Lung (tissue), 12 donors: ENCODE data around the gene NUP210L. TPM values are rescaled to one million over a fixed set of nuclear protein-coding genes. Genes with fewer than 3 reads are reported as not detected.

Experiments
- ATAC-seq: fragments of 200-7000 bp; cut with Tn5 transposase; one replicate; pipeline ENCODE4 v1.9.1; 2020; ENCODE audit warnings: moderate number of reproducible peaks; ENCODE audit not compliant: insufficient read depth, low FRiP score
- DNase-seq, 3 donors: peaks; one replicate each; pipeline ENCODE4 v3.0.0-alpha.2; 2013 to 2017
- H3K27ac ChIP-seq, 2 donors: one replicate each; pipeline ENCODE4 v1.5.1; 2013; ENCODE audit warnings: mild to moderate bottlenecking in 2 of 2, moderate library complexity in 2 of 2, control low read depth in 1 of 2, inconsistent platforms in 1 of 2, low read depth in 1 of 2, low read length in 1 of 2
- H3K27me3 ChIP-seq, 3 donors: one replicate each; pipeline ENCODE4 v1.5.1; 2013; ENCODE audit warnings: low read length in 2 of 3; ENCODE audit not compliant: control insufficient read depth in 3 of 3, insufficient read depth in 3 of 3
- H3K36me3 ChIP-seq, 4 donors: one replicate each; pipeline ENCODE4 v1.5.1; 2013; ENCODE audit warnings: low read length in 4 of 4, mild to moderate bottlenecking in 1 of 4, moderate library complexity in 1 of 4; ENCODE audit not compliant: control insufficient read depth in 4 of 4, insufficient read depth in 4 of 4
- H3K4me1 ChIP-seq, 5 donors: one replicate each; pipeline ENCODE4 v1.5.1; 2013; ENCODE audit warnings: low read length in 5 of 5, mild to moderate bottlenecking in 2 of 5, moderate library complexity in 1 of 5; ENCODE audit not compliant: control insufficient read depth in 5 of 5, insufficient read depth in 5 of 5
- H3K4me3 ChIP-seq: one replicate; pipeline ENCODE4 v1.5.1; 2013; ENCODE audit warnings: mild to moderate bottlenecking, control low read depth, moderate library complexity
- H3K9ac ChIP-seq, 2 donors: one replicate each; pipeline ENCODE4 v1.5.1; 2013; ENCODE audit warnings: low read length in 2 of 2, control low read depth in 1 of 2; ENCODE audit not compliant: insufficient read depth in 1 of 2
- H3K9me3 ChIP-seq, 4 donors: one replicate each; pipeline ENCODE4 v1.5.1; 2013; ENCODE audit warnings: low read length in 3 of 4, mild to moderate bottlenecking in 1 of 4, moderate library complexity in 1 of 4; ENCODE audit not compliant: control insufficient read depth in 4 of 4, insufficient read depth in 3 of 4
- WGBS, 2 donors: extraction: QIAGEN DNeasy Blood & Tissue Kit; methylation state at CpG; one replicate each; pipeline ENCODE4 v1.1.7; 2013; 5-methylcytosine and 5-hydroxymethylcytosine counted together
- polyA plus RNA-seq, 2 donors: library from polyadenylated mRNA; stranded (reverse); fragments of 200-250 nt; gene quantifications; one replicate each; pipeline ENCODE4 v1.2.1, GENCODE V29; 2013
- total RNA-seq, 2 donors: library from RNA; depleted of rRNA in 1 of 2; stranded (reverse); fragments of >200 nt in 1 of 2; gene quantifications; one replicate each; pipeline ENCODE4 v1.2.1, GENCODE V29; 2014 to 2021
- TF ChIP-seq, protein P1 (sequence below): IDR thresholded peaks from 2 replicates; pipeline ENCODE4 v1.5.1; 2012; ENCODE audit warnings: mild to moderate bottlenecking; ENCODE audit errors: control extremely low read depth, extremely low read depth
- donor health status: control.
- donor health status: control.
- donor health status: Bipolar disorder and iron deficiency.
- donor health status: healthy.
- donor health status: DM: yes; HTN: yes; CAD: no.

NUP210L gene
- total and polyA plus RNA-seq, 4 donors = 0.03 to 0.26 (median 0.09) TPM

DNA sequence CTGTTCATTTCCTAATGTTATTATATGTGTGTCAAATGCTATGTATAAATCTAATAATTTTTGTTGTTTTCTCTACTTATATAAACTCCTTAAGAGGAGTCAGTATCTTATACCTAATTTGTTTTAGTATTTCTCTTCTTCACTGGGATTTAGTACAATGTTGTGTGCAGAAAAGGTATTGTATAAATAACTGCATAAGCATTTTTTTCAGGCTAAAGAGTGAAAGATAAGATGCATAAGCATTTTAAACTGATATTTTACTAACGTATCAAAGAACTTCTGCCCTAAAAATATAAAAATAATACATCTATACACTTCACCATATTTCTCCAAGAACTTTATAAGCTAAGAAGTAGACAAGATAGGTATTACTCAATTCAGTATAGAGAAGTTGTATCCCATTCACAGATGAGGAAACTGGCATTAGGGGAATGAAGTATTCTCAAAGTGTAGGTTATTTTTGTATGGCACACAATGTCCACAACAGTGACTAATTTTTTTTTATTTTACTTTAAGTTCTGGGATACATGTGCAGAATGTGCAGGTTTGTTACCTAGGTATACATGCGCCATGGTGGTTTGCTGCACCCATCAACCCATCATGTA, 59.3 kb downstream of the NUP210L start:
- Histone ChIP-seq H3K36me3 (no peaks in the 10 kb centered on the region), H3K4me3 (no peak overlapping the region), H3K9me3 (no peaks in the 10 kb centered on the region), H3K4me1 (no peaks in the 10 kb centered on the region), H3K9ac (no peak overlapping the region), H3K27me3 (no peaks in the 10 kb centered on the region), H3K27ac (no peak overlapping the region)
- DNase-seq = no peak
- 50 to 92% methylated on average over 2 of the region's 2 CpGs for WGBS, 2 donors
- ATAC-seq = no peak
- TF ChIP-seq, protein P1, sequence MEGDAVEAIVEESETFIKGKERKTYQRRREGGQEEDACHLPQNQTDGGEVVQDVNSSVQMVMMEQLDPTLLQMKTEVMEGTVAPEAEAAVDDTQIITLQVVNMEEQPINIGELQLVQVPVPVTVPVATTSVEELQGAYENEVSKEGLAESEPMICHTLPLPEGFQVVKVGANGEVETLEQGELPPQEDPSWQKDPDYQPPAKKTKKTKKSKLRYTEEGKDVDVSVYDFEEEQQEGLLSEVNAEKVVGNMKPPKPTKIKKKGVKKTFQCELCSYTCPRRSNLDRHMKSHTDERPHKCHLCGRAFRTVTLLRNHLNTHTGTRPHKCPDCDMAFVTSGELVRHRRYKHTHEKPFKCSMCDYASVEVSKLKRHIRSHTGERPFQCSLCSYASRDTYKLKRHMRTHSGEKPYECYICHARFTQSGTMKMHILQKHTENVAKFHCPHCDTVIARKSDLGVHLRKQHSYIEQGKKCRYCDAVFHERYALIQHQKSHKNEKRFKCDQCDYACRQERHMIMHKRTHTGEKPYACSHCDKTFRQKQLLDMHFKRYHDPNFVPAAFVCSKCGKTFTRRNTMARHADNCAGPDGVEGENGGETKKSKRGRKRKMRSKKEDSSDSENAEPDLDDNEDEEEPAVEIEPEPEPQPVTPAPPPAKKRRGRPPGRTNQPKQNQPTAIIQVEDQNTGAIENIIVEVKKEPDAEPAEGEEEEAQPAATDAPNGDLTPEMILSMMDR = no peak

GRCh38 chr1:154094411-154094810, 60.5 kb downstream of the NUP210L start:
- H3K4me3 ChIP-seq = no peak overlapping the region
- no peaks in the 10 kb centered on the region for H3K27me3 ChIP-seq
- WGBS, 2 donors = 85 to 90% methylated on average over 4 of the region's 4 CpGs
- TF ChIP-seq, protein P1 = no peak
- DNase-seq (no peak), ATAC-seq (no peak)
- H3K4me1 ChIP-seq = no peaks in the 10 kb centered on the region
- no peak overlapping the region for H3K27ac ChIP-seq
- H3K36me3 ChIP-seq = no peaks in the 10 kb centered on the region
- no peak overlapping the region for H3K9ac ChIP-seq
- no peaks in the 10 kb centered on the region for H3K9me3 ChIP-seq

DNA sequence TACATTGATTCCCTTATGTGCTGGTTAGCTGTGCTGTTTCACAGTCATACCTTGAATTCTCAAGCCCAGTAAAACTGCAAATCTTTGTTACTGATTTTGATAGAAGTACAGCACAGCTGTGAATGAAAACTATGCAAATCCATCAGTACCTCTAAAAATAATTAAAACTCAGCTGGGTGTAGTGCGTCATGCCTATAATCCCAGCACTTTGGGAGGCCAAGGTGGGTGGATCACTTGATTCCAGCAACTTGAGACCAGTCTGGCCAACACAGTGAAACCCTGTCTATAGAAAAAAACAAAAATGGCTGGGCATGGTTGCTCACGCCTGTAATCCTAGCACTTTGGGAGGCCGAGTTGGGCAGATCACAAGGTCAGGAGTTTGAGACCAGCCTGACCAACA, 61.2 kb downstream of the NUP210L start:
- TF ChIP-seq, protein P1 = no peak
- Histone ChIP-seq H3K27me3 (no peaks in the 10 kb centered on the region), H3K4me1 (no peaks in the 10 kb centered on the region), H3K36me3 (no peaks in the 10 kb centered on the region), H3K27ac (no peak overlapping the region), H3K9me3 (no peaks in the 10 kb centered on the region), H3K4me3 (no peak overlapping the region), H3K9ac (no peak overlapping the region)
- 90 to 98% methylated on average over 3 of the region's 3 CpGs for WGBS, 2 donors
- DNase-seq (no peak), ATAC-seq (no peak)

GRCh38 chr1:154091706-154092105, 63.2 kb downstream of the NUP210L start:
- DNase-seq (no peak), ATAC-seq (no peak)
- WGBS, 2 donors = 94 to 99% methylated on average over 6 to 7 of the region's 7 CpGs
- no peaks in the 10 kb centered on the region for H3K36me3 ChIP-seq
- no peaks in the 10 kb centered on the region for H3K4me1 ChIP-seq
- no peak overlapping the region for H3K4me3 ChIP-seq
- no peak overlapping the region for H3K9ac ChIP-seq
- no peak overlapping the region for H3K27ac ChIP-seq
- H3K9me3 ChIP-seq = no peaks in the 10 kb centered on the region
- TF ChIP-seq, protein P1 = no peak
- H3K27me3 ChIP-seq = no peaks in the 10 kb centered on the region
